NCI-H187 treated with DMSO at 0.1 percent for 48 hours (cell line): ENCODE results near the gene C2orf68.
"Not testable (repeated sequence)": the region's sequence is repeated elsewhere in the genome, so short reads cannot be mapped to it uniquely, and the experiment has no call there.

Experiments used
- DNase-seq: peaks from one replicate; lab custom pipeline; 2025; lab: John Stamatoyannopoulos, UW

The C2orf68 gene

DNA sequence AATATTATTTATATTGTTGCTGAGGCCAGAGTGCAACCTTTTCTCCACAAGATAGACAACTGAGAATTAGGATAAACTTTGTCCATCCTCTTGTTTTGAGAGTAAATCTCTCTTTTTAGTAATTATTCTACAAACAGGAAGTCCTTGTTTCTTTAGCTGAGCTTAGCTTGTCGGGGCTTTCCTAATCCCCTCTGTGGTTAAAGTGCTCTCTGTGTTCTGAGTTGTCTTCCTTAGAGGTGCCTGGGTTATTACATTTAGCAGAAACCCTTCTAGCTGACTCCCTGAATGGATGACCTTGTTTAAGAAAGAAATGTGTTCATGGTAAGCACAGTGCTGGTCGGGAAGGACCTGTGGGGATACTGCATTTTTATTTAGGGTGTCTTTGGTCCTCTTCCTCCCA lies 16.8 kb upstream of the C2orf68 start:
- no peak for DNase-seq

DNA sequence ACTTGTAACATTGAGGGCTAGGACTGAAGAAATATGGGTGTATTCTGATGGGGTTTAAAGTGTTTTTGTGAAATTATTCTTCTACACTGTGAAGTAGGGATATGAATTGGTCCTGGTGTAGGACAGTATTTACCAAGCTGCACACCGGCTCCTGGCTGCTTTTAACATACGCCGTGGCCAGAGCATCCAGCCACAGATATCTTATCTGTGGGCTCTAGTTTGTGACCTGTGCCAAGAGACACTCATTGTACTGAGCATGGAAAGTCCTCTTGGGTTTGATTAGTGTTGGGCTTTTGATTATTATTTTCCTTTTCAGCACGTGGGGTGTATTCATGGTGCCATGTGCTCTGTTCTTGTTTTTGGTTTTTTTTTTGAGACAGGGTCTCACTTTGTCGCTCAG lies 12.1 kb upstream of the C2orf68 start:
- no peak for DNase-seq

DNA sequence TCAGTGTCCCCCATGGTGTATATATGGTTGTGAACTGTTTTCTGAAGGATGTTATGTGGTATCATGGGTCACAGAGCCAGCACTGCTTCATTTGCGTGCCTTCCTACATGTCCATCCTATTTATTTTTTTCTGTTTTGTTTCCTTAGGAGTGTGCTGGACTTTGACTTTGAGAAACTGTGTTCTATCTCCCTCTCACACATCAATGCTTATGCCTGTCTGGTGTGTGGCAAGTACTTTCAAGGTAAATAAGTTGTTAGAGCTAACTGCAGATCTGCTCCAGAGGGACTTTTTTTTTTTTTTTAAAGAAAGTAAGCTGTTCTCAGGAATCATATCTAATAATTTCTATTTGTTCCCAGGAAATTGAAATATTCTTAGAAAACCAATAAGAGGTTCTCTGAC lies 9.5 kb upstream of the C2orf68 start:
- DNase-seq, result no peak

DNA sequence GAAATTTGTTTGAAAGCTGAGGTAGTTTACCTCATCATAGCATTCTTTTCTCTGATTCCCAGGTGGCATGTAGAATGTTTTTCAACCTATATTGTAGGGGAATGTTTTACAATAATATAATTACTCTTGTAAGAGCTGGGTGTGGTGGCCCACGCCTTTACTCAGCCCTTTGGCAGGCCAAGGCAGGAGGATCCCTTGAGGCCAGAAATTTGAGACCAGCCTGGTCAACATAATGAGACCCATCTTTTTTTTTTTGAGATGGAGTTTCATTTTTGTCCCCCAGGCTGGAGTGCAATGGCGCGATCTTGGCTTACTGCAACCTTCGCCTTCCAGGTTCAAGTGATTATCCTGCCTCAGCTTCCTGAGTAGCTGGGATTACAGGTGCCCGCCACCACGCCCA lies 7.8 kb upstream of the C2orf68 start:
- no peak for DNase-seq

DNA sequence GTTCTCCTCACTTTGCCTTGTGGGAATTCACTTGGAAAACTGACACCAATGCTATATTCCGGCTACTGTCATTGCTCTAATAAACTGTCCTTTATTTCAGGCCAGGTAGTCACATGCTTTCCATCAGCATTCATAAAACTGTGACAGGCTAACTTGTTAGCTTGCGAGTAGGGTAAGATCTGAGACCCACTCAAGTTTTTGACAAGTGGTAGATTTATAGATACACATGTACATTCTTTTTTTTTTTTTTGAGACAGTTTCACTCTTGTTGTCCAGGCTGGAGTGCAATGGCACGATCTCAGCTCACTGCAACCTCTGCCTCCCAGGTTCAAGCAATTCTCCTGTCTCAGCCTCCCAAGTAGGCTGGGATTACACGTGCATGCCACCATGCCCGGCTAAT lies 5.9 kb upstream of the C2orf68 start:
- not testable (repeated sequence) for DNase-seq

DNA sequence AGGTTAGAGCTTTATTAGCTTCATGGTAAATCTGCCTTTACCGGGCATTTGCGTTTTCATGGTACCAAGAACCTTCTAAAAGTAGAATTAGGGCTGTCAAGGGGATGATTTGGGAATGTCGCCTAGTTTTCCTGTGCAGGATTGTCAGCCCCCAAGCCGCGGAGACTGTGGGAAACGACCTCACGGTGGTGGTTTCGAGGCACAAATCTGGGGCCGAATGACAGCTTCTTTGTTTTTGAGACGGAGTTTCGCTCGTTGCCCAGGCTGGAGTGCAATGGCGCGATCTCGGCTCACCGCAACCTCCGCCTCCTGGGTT lies 3.5 kb upstream of the C2orf68 start:
- no peak for DNase-seq

DNA sequence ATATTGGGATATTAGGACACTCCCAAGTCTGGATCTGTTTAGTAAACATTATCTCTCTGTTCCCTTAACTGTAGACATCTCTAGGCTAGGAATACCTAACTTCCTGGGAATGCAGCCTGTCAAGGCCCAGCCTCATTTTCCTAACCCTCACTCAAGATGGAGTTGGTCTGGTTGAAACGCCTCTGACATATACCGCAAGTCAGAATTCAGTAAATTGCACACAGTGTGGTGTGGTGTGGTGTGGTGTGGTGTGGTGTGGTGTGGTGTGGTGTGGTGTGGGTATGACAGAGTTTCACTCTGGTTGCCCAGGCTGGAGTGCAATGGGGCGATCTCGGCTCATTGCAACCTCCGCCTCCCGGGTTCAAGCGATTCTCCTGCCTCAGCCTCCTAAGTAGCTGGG lies 2.9 kb upstream of the C2orf68 start:
- DNase-seq, result not testable (repeated sequence)

DNA sequence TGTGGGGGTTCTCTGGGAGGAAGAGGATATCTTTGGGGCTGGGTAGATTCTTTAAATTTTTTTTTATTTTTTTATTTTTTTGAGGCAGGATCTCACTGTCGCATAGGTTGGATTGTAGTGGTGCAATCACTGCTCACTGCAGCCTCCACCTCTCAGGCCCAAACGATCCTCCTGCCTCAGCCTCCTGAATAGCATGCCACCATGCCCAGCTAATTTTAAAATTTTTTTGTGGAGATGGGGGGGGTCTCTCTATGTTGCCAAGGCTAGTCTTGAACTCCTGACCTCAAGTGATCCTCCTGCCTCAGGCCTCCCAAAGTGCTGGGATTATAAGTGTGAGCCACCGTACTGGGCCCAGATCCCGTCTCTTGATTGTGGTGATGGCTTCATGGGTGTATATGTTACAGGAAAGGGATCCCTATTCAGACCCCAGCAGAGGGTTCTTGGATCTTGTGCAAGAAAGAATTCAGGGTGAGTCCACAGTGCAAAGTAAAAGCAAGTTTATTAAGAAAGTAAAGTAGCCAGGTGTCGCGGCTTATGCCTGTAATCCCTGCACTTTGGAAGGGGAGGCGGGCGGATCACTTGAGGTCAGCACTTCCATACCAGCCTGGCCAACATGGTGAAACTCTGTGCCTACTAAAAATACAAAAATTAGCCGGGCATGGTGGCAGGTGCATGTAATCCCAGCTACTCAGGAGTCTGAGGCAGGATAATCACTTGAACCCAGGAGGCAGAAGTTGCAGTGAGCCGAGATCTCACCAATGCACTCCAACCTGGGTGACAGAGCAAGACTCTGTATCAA lies 2.0 kb upstream of the C2orf68 start:
- DNase-seq, result no peak

DNA sequence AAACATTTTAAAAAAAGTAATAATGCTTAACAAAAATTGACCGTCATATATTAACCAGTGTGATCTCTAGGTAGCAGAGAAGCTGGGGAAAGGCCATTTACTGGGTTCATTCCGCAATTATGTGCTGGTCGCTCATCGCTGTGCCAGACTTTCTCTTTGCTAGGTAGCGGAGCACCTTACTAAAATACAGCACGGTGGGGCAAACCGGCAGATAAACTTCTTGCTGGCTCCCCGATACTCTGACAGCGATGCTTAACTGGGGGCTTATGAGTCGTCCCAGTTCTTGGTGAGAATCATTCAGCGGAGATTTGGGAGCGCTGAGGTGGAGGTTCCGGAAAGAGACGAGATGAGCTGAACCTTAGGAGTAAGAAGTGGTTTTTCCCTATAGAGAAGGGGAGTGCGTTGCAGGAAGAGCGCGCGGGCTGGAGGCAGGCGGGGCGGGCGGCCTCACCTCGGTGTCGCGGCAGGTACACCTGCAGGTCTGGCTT lies 605 bp downstream of the C2orf68 start:
- DNase-seq, result no peak

DNA sequence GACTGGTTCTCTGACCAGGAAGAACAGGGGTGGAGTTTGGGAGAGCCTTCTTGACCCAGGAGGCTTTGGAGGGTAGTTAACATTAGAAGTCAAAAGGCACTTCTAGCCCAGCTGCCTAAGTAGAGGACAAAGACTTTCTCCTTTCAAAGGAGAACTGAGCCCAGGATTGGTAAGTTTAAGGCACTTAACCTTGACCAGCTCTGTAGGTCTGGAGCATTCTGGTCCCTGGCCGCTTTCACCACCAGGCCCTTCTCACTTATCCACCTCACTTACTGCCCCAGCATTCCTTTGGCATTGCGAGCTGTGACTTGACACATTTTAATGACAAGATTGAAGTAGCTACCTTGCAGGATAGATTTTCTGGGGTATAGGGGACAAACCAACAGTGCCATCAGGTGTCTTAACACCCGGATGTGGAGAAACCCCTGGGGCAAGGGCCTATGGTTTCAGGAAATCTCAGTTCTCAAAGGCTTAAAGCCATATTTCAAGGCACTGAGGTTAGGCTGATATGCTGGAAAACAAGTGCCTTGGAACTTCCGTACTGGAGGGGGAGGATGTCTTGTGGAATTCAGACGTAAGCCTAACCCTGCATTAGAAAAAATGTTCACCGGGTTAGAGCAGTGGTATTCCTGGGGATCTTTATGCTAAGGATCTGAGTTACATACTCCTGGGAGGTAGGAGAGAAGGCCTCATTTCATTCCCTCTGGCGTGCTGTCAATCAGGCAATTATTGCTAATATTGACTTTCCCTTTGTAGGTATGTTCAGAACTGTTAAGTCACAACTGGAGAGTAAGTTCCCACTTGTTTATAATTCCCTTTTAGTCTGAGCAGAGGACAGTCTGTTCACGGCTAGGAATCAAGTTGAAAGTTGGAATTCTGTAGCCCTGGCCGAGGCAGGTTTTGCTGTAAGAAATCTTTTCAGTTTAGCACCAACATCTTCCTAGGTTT lies 4.3 kb downstream of the C2orf68 start:
- no peak for DNase-seq

DNA sequence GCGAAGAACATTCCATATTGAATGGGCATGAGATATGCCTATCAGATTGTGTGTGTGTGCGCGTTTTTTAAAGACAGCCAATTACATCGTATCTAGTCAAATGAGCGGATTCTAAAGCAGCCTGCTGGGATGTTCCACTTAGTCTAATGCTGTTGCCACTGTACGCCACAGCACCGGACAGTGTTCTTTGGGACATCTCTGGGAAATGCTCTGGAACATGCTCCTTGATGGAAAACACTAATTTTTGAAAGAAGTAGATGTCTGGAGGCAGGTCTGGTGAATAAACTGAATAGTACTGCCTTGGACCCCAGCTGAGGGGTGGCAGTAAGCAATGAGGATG lies 5.8 kb downstream of the C2orf68 start:
- no peak for DNase-seq

DNA sequence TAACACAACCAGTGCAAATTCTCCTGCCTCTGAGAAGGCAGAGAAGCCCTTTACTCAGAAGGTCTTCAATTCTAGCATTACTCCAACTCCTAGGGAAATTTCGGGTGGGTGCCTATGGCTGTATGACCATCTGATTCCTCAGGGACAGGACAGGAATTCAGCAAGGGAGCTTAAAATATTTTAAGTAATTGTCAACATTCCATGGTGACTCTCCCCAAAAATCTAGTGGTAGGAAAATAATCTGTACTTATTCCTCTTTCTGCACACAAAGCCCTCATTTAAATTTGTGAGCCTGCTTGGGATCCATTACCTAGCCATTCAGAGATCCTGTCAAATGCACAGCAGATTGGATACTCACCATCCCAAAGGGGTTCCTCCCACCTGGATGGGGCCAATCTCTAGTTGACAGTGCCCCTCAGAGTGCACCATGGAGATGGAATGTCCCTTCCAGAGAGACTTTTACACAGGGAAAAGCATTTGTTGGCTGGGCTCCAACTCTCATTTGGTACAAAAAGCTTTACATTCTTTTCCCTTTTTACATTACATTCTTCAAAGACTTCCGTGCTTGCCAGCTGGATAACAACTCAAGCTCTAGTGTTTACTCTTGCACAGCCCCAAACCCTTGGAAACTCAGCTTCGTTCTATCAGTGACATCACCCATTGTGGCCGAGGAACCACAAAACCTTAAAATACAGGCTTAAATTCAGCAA lies 6.3 kb downstream of the C2orf68 start:
- no peak for DNase-seq

DNA sequence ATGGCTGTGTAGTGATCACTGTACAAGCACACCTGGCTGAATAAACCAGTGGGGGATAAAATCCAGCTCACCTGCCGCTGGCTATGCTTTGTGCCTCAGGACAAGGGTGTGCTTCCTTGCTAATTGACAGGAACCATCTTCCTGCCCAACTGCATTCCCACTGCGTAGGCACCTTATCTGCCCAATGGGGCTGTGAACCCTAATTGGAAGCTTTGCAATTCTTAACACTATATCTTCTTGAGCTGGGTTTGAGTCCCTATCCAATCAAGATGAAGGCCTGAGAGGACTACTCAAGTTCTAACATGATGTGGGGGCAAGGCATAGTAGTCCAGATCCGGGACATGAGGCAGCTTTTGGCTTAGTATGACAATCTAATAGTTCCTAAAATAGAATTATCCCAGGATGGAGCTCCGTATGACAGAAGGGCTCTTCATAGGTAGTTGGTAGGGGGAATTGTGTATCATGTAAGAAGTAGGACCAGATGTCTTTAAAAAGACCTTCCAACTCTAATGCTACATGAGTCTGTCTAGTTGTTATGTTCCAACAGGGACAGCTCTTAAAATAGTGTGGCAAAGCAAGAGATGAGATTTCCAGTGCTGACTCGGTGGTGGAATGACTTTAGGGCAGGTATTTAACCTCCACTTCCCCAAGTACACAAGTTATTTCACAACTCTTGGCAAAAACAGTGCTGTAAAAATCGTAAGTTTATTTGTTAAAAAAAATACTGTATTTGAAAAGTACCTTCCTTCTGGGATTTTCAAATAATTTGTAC lies 7.1 kb downstream of the C2orf68 start:
- DNase-seq, result no peak

DNA sequence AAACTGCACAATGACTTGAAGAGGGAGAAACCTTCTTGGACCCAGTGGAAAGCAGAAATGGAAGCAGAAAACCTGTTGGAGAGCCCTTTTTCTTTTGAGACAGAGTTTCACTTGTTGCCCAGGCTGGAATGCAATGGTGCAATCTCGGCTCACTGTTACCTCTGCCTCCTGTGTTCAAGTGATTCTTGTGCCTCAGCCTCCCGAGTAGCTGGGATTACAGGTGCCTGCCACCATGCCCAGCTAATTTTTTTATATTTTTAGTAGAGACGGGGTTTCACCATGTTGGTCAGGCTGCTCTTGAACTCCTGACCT lies 7.8 kb downstream of the C2orf68 start:
- not testable (repeated sequence) for DNase-seq

DNA sequence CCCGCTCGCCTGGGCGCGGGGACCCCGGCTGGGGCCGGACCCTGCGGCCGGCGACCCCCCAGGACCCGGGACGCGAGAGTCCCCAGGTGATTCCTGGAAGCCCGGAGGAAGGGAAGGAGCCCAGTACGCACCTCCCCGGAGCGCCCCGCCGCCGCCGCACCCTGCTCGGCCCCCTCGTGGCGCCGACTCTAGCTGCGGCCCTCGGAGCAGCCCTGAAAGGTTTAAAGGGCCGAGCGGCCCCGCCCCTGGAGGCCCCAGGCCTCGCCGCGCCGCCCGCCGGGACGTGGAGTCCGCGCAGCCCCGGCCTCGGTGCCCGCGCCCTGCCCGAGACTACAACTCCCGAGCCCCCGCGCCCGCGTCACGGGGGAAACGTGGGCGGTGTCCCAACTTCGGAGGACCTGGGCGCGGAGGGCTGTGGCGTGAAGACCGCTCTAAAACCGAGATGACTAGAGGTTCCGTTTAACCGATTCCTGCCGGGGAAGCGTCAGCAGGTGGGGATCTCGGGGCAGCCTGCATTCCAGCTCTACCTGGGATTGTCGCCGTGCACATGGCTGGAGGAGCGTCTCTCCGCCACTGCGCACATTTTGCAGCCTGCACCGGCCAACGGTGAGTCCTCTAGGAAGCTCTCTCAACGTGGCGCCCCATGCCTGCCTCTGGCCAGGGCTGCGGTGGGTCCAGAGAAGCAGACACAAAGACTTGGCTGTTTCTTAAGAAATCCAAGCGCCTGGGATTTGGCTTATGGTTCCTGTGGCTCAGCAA lies 9.2 kb downstream of the C2orf68 start, which contains the start of gene TMEM150A:
TSS of gene TMEM150A (minus strand) at position 223 of the 759 bp plus-strand sequence. CDS start 750 bp downstream, outside the sequence.
- DNase-seq, result no peak

DNA sequence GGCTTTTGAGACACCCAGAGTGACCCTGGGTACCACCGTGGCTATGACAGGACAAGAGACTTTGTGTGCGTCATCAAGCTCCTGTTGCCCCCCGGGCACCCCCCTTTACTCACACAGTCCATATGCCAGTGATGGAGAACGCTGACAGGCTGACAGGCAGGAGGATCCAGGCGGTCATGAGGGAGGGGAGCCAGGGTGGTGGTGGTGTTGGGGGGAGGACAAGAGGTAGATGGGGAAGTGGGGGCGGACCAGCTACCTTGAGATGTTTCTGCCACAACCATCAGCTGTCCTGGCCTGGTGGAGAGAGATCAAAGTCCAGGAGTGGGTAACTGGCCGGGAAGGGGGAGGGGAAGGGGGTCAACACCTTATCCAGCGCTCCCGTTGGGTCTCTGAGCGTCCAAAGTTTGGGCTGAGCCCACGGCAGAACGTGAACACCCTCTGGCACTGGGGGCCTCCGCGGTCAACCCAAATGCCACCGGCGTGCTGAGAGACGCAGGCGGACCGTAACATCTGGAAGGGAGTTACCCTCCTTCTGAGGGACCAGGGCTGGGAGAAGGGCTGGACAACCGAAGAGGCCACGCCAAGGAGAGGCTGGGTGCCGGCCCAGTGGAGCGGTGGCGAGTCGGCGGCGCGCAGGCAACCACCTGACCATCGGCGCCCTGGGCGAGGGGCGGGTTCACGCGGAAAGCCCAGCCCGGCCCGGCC lies 9.9 kb downstream of the C2orf68 start:
- DNase-seq, result no peak

DNA sequence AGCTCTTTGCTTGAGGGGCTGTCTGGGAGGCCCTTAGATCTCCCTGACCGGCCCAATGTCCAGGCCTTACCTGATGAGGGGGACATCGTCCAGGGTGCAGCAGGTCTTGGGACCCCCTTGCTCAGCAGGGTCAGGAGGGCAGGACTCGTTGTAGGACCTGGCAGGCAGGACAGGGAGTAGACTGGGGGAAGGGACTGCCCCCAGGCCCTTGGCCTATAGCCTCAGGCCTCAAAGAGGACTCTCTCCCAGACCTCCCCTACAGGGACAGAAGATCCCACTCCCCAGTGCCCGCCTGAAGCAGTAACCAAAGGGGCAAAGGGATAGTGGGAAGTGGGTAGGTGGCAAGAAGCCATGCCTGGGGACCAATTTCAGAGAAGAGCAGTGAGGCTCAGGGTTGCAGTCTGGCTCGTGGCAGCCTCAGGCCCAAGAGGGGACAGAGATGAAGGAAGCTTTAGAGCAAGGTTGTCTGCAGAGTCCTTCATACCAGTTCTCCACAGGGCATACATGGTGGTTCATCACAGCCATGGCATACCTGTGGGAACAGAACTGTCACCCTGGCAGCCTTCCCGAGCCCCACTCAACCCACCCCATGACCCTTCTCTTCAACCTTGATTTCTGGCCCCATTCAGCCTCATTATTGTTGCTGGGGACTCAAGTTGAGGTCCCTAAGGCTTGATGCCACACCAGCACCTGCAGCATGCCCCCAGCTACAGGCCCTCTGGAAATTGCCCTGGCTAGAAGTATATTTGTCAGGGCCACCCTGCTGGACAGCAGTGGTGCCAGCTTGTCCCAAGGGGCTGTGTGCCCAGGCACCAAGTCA lies 10.7 kb downstream of the C2orf68 start:
- DNase-seq, result no peak

DNA sequence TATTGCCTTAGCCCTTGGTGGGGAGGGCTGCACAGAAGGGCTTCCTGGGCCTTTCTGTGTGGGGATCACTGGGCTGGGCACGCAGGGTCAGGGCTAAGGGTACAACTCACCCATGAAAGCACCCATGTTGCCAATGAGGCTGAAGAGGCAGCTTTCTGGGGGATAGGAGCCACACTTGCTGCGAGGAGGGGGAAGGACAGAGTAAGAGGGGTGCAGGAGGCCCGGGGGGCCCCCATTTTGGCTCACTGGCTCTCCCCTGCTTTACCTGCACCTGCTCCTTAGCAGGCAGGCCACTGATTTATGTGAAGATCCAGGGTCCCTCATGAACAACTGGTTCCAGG lies 11.7 kb downstream of the C2orf68 start:
- DNase-seq, result no peak

DNA sequence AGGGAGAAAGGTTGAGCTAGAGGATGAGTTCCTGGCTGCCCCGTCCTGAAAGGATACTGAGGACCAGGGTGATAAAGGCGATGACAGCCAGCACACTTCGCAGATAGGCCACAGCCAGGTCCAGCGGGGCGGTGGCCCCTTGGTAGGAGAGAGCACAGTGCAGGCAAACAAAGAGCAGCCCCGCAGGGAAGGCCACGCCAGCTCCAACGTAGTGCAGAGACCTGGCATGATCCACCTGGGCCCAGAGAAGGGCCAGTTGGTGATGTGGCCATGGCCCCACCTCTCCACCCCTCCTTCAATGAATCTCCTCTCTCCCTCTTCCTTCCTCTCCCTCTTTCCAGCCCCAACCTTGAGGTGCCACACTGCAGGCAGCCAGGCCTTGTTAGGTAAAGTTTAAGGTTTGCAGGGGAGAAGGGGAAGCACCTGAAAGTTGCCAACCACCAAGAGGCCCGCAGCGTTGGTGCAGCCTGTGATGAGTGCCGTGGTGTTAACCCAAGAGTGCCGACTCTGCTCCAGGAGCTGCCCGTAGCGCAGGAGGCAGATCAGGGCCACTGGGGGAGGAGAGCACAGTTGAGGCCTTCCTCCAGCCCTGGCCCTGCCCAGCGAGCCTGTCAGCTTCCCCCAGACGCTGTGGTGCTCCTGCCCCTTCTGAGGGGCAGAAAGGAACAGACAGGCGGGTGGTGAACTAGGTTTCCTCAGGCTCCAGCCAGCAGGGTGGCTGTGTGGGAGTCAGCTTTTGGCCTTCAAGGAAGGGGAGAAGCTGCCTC lies 12.2 kb downstream of the C2orf68 start:
- DNase-seq, result no peak
